ENCODE results near the gene KLHL17. TPM values are rescaled to one million over a fixed set of nuclear protein-coding genes. Genes with fewer than 3 reads are reported as not detected.

Gene KLHL17
- total RNA-seq, 1 donor from 2014 or later, result 33.3 TPM

DNA sequence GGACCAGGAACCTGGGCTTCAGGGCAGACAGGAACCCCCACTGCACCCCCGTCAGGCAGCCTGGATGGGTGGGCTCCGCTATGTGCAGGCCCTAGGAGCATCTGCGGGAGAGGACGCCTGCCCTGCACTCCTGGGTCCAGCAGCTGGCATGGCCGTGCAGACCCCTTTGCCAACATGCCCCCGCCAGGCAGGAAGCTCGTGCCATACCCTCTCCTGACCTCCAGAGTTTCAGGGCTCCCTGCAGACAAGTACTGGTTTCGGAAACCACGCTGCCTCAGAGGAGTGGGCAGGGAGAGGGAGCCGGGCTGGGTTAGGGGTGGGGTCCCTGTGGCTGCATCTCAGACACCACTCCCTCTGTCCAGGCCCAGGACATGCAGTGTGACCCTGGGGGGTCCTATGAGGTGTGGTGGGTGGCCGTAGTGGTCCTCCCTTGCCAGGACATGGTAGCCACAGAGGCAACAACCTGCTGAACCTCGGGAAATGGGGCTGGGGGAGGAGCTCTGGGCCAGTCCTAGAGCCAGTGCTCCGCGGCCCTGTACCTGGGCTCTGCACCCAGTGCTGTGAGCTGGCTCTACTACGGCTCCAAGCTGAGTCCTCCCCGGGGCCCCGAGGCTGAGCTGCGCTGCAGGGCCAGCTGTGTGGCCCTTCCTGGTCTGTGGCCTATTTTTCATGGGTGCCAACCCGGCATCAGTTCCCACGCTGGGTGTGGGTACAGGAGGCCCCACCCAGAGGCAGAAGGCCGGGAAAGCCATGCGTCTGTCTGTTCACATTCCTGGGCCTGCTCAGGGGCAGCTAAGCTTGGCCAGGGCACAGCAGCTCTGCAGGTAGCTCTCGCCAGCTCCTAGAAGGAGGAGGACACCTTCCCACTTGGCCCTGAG is 7.3 kb downstream of the KLHL17 start:
- TF ChIP-seq, protein P1, sequence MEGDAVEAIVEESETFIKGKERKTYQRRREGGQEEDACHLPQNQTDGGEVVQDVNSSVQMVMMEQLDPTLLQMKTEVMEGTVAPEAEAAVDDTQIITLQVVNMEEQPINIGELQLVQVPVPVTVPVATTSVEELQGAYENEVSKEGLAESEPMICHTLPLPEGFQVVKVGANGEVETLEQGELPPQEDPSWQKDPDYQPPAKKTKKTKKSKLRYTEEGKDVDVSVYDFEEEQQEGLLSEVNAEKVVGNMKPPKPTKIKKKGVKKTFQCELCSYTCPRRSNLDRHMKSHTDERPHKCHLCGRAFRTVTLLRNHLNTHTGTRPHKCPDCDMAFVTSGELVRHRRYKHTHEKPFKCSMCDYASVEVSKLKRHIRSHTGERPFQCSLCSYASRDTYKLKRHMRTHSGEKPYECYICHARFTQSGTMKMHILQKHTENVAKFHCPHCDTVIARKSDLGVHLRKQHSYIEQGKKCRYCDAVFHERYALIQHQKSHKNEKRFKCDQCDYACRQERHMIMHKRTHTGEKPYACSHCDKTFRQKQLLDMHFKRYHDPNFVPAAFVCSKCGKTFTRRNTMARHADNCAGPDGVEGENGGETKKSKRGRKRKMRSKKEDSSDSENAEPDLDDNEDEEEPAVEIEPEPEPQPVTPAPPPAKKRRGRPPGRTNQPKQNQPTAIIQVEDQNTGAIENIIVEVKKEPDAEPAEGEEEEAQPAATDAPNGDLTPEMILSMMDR (conservative IDR thresholded peaks at IDR 0.05; ENCODE audit: low read depth, low read length), result no peak
- DNase-seq (ENCODE audit: low read depth), result no peak
- H3K4me3 ChIP-seq (ENCODE audit: low read depth, low read length), result no peak overlapping the region

DNA sequence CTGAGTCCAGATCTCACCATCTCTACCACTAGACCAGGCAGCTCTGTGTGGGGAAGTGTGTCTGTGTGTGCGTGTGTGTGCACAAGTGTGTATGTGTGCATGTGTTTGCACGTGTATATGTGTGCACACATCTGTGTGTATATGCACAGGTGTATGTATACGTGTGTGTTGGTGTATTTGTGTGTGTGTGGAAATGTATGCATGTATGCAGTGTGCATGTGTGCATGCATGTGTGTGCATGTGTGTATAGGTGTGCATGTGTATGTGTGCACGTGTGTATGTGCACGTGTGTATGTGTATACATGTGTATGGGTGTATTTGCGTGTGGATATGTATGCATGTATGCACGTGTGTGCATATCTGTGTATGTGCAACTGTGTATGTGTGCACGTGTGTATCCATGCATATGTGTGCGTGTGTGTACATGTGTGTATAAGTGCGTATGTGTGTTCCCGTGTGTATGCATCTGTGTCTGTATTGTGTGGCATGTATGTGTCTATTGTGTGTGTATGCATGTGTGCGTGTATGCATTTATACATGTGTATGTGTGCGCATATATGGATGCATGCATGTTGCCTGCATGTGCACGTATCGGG is 9.0 kb downstream of the KLHL17 start:
- TF ChIP-seq, protein P1 (conservative IDR thresholded peaks at IDR 0.05; ENCODE audit: low read depth, low read length), result no peak
- no peak for DNase-seq (ENCODE audit: low read depth)
- no peak overlapping the region for H3K4me3 ChIP-seq (ENCODE audit: low read depth, low read length)

DNA sequence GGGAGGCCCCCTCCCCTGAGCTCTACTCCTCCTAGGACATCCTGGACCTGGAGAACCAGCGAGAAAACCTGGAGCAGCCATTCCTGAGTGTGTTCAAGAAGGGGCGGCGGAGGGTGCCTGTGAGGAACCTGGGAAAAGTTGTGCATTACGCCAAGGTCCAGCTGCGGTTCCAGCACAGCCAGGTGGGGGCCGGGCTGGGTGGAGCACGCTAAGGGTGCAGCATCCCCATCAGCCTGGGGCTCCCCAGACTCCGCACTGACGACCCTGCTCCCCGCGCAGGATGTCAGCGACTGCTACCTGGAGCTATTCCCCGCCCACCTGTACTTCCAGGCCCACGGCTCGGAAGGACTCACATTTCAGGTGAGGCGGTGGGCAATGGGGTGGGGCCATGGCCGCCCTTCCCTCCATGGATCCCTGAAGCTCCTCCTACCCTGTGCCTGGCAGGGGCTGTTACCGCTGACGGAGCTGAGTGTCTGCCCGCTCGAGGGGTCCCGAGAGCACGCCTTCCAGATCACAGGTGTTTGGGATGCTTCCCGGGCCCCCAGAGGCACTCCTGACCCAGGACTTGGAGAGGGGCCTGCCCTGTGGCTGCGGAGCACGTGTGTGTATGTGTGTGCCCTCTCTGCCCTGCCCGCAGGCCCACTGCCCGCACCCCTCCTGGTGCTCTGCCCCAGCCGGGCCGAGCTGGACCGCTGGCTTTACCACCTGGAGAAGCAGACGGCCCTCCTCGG is 10.0 kb downstream of the KLHL17 start:
- TF ChIP-seq, protein P1 (conservative IDR thresholded peaks at IDR 0.05; ENCODE audit: low read depth, low read length), result no peak
- no peak for DNase-seq (ENCODE audit: low read depth)
- H3K4me3 ChIP-seq (ENCODE audit: low read depth, low read length), result no peak overlapping the region

DNA sequence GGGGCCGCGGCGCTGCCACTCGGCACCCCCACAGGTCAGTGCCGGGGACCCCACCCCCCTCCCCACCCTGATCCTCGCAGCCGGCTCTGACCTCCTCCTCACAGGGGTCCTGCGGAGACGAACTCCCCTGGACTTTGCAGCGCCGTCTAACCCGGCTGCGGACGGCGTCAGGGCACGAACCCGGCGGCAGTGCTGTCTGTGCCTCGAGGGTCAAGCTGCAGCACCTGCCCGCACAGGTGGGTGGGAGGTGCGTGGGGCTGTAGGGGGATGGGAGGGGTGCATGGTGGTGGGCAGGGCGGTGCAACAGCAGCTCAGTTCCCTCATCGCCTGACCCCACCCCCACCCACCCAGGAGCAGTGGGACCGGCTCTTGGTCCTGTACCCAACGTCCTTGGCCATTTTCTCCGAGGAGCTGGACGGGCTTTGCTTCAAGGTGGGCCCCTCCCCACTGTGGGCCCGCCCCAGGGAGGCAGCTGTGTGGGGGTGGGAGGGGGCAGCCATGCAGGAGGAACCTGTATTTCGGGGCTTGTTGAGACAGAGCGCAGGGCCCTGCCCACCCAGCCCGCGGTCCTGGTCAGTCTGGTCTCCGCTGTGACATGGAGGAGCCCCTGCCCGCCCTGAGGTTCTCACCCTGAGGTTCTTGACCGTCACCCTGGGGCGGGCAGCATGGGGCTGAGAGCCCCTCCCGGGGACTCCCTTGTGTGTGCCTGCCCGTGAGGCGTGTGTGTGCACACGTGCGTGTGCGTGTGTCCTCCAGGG is 10.8 kb downstream of the KLHL17 start:
- H3K4me3 ChIP-seq (ENCODE audit: low read depth, low read length), result no peak overlapping the region

DNA sequence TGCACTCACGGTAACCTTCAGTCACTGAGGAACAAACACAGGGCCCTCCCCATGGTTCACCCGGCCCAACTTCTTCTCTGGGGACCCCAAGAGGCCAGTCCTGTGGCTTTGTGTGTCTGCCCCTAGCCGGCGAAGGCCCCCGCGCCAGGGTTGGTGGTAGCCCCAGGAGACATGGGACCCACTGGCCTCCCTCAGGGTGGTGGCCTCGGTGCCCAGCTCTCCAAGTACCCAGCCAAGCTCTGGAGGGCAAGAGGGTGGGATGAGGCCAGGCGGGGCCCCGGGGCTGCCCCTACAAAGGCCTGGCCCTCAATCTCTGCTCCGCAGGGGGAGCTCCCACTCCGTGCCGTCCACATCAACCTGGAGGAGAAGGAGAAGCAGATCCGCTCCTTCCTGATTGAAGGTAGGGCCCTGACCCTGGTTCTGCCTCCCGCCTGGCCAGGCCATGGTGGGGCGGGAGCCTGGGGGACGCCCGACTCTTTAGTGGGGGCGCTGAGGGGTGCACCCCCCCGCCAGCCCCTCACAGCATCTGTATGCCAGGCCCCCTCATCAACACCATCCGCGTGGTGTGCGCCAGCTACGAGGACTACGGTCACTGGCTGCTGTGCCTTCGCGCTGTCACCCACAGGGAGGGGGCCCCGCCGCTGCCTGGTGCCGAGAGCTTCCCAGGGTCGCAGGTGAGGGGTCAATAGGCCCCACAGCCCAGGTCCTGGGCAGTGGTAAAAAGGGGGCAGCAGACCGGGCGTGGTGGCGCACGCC is 11.5 kb downstream of the KLHL17 start:
- no peak overlapping the region for H3K4me3 ChIP-seq (ENCODE audit: low read depth, low read length)
- no peak for DNase-seq (ENCODE audit: low read depth)
- TF ChIP-seq, protein P1 (conservative IDR thresholded peaks at IDR 0.05; ENCODE audit: low read depth, low read length), result no peak

More for the DNA sequence above, 10.8 kb downstream of the KLHL17 start:
- TF ChIP-seq, protein P1 (conservative IDR thresholded peaks at IDR 0.05; ENCODE audit: low read depth, low read length), result no peak
- no peak for DNase-seq (ENCODE audit: low read depth)
